GM23248 (cell line): Measurements from ENCODE around the gene SHROOM3. TPM values are rescaled to one million over a fixed set of nuclear protein-coding genes. Genes with fewer than 3 reads are reported as not detected.

ENCODE experiments used
- DNase-seq: peaks from one replicate; pipeline ENCODE4 v3.0.0-alpha.2; 2015
- H2AFZ ChIP-seq: fragments of 200-600 bp; sonication (generic); 2 replicates; pipeline ENCODE4 v1.6.1; 2016; ENCODE audit warnings: antibody characterized with exemption
- H3F3A ChIP-seq: fragments of 200-600 bp; sonication (generic); 2 replicates; pipeline ENCODE4 v1.6.1; 2016; ENCODE audit warnings: mild to moderate bottlenecking, antibody characterized with exemption, mixed run types; ENCODE audit not compliant: insufficient read depth
- H3K27ac ChIP-seq: fragments of 200-600 bp; sonication (generic); 2 replicates; pipeline ENCODE4 v1.5.1; 2016; ENCODE audit warnings: mild to moderate bottlenecking
- H3K27me3 ChIP-seq: fragments of 200-600 bp; sonication (generic); replicated peaks from 2 replicates; pipeline ENCODE4 v1.6.1; 2016; ENCODE audit warnings: mild to moderate bottlenecking; ENCODE audit not compliant: insufficient read depth
- H3K36me3 ChIP-seq: fragments of 200-600 bp; sonication (generic); 2 replicates; pipeline ENCODE4 v1.6.1; 2016; ENCODE audit warnings: low read depth, mild to moderate bottlenecking
- H3K4me1 ChIP-seq: fragments of 200-600 bp; sonication (generic); 2 replicates; pipeline ENCODE4 v1.6.1; 2016; ENCODE audit warnings: mild to moderate bottlenecking; ENCODE audit not compliant: insufficient read depth
- H3K4me2 ChIP-seq: fragments of 200-600 bp; sonication (generic); one replicate; pipeline ENCODE4 v1.6.1; 2016; ENCODE audit warnings: mild to moderate bottlenecking; ENCODE audit not compliant: unreplicated experiment
- H3K4me3 ChIP-seq: fragments of 200-600 bp; sonication (generic); 2 replicates; pipeline ENCODE4 v1.5.1; 2016; ENCODE audit warnings: mild to moderate bottlenecking
- H3K79me2 ChIP-seq: fragments of 200-600 bp; sonication (generic); 2 replicates; pipeline ENCODE4 v1.6.1; 2016; ENCODE audit warnings: mild to moderate bottlenecking; ENCODE audit not compliant: insufficient read depth
- H3K9ac ChIP-seq: fragments of 200-600 bp; sonication (generic); 2 replicates; pipeline ENCODE4 v1.6.1; 2016; ENCODE audit warnings: mild to moderate bottlenecking
- H3K9me2 ChIP-seq: fragments of 200-600 bp; sonication (generic); 2 replicates; pipeline ENCODE4 v1.6.1; 2016; ENCODE audit warnings: mixed run types, mild to moderate bottlenecking, moderate library complexity; ENCODE audit not compliant: insufficient read depth
- H3K9me3 ChIP-seq: fragments of 200-600 bp; sonication (generic); one replicate; pipeline ENCODE4 v1.6.1; 2017; ENCODE audit warnings: low read depth
- H4K20me1 ChIP-seq: fragments of 200-600 bp; sonication (generic); 2 replicates; pipeline ENCODE4 v1.6.0; 2016; ENCODE audit not compliant: insufficient read depth
- EZH2 ChIP-seq: fragments of 200-600 bp; sonication (generic); IDR thresholded peaks from 2 replicates; pipeline ENCODE4 v1.6.1; 2018; ENCODE audit warnings: antibody characterized with exemption, mild to moderate bottlenecking; ENCODE audit not compliant: insufficient read depth, poor library complexity, severe bottlenecking
- EZH2phosphoT487 ChIP-seq: fragments of 200-600 bp; sonication (generic); IDR thresholded peaks from 2 replicates; pipeline ENCODE4 v1.6.1; 2018; ENCODE audit warnings: antibody characterized with exemption, moderate library complexity, mild to moderate bottlenecking, low read depth; ENCODE audit not compliant: insufficient read depth
- WGBS, 2 experiments: methylation state at CpG; one replicate each; pipeline ENCODE4 v1.1.6; 2015 to 2017; ENCODE audit warnings: low lambda C conversion rate in 2 of 2, low coverage in 1 of 2; ENCODE audit errors: missing lambda C conversion rate in 2 of 2; 5-methylcytosine and 5-hydroxymethylcytosine counted together
- in situ Hi-C: fragments of 300-500 bp; cut with MboI; formaldehyde crosslinking; loops from 2 replicates; pipeline ENCODE4 v1.15.0; 2020
- polyA plus RNA-seq: library from polyadenylated mRNA; unstranded; fragments of >200 nt; fragmentation: Nextera tagmentation; extraction: Ambion mirVana; gene quantifications from 2 replicates; pipeline ENCODE4 v1.2.1, GENCODE V29; 2016
- total RNA-seq: library from RNA; depleted of rRNA; stranded (reverse); fragments of >200 nt; shearing (Covaris generic); gene quantifications from 2 replicates; pipeline ENCODE4 v1.2.3, GENCODE V29; 2014

The SHROOM3 gene
- total and polyA plus RNA-seq, 2 experiments from 2014 or later = 9.7 to 44.6 TPM

DNA sequence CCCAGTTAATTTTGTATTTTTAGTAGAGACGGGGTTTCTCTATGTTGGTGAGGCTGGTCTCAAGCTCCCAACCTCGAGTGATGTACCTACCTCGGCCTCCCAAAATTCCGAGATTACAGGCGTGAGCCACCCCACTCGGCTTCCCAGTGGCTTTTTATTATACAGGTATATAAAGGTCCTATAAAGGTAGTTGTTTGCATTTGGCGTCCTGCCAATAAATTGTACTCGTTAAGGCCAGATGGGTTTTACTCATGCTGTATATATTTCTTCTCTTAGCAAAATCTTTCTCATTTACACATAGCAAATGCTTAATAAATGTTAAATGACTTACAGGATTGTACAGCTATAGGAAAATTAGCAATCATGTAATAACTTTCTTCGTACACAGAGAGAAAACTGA is 6.9 kb downstream of the SHROOM3 start:
- WGBS, 2 experiments = 68 to 73% methylated on average over 8 to 9 of the region's 9 CpGs
- H3K36me3 ChIP-seq = no peaks in the 10 kb centered on the region
- no peak overlapping the region for H3K9ac ChIP-seq
- in situ Hi-C loops = no loop called here
- no peak overlapping the region for H2AFZ ChIP-seq
- H3K4me1 ChIP-seq = no peaks in the 10 kb centered on the region
- no peak overlapping the region for H3K4me2 ChIP-seq
- H3K79me2 ChIP-seq = no peaks in the 10 kb centered on the region
- TF ChIP-seq EZH2phosphoT487 (no peak), EZH2 (no peak)
- no peaks in the 10 kb centered on the region for H3K9me2 ChIP-seq
- H3K27me3 ChIP-seq = no peaks in the 10 kb centered on the region
- H3K9me3 ChIP-seq = no peaks in the 10 kb centered on the region
- H3K4me3 ChIP-seq = no peak overlapping the region
- H4K20me1 ChIP-seq = no peaks in the 10 kb centered on the region
- no peak for DNase-seq
- no peak overlapping the region for H3K27ac ChIP-seq
- H3F3A ChIP-seq = no peaks in the 10 kb centered on the region

DNA sequence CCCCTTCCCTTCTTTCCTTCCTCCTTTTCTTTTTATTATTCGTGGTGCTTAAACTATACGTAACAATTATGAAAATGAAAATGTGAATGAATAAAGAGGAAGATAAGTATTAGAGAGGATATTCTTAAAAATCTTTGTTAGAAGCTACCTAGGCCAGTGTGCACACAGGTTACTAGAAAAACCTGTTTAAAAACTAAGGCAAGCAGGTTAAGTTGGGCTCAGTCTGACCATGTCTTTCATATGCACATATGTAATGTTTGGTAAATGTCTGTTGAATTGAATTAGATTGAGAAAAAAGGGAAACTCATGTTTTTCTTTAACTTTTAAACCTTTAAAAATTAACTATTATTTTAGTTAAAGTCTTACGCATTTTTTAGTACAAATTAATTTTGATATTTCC is 7.8 kb downstream of the SHROOM3 start:
- in situ Hi-C loops = no loop called here

GRCh38 chr4:76443376-76443775 is 8.3 kb downstream of the SHROOM3 start:
- TF ChIP-seq EZH2phosphoT487 (no peak), EZH2 (no peak)
- Histone ChIP-seq H3F3A (no peaks in the 10 kb centered on the region), H3K36me3 (no peaks in the 10 kb centered on the region), H3K79me2 (no peaks in the 10 kb centered on the region), H3K4me3 (no peak overlapping the region), H3K27ac (no peak overlapping the region), H3K9ac (no peak overlapping the region), H2AFZ (no peak overlapping the region), H3K9me3 (no peaks in the 10 kb centered on the region), H3K4me2 (no peak overlapping the region), H3K4me1 (no peaks in the 10 kb centered on the region), H4K20me1 (no peaks in the 10 kb centered on the region), H3K9me2 (no peaks in the 10 kb centered on the region), H3K27me3 (no peaks in the 10 kb centered on the region)
- in situ Hi-C loops = no loop called here
- DNase-seq = no peak
- 70 to 77% methylated on average over 1 of the region's 1 CpG for WGBS, 2 experiments

More for the DNA sequence above, 7.8 kb downstream of the SHROOM3 start:
- no peak for TF ChIP-seq EZH2
- TF ChIP-seq EZH2phosphoT487 = no peak
- H3F3A ChIP-seq = no peaks in the 10 kb centered on the region
- H3K36me3 ChIP-seq = no peaks in the 10 kb centered on the region
- no peaks in the 10 kb centered on the region for H3K9me3 ChIP-seq
- DNase-seq = no peak
- WGBS, 2 experiments = 81 to 86% methylated on average over 3 of the region's 3 CpGs
- H3K9me2 ChIP-seq = no peaks in the 10 kb centered on the region
- no peak overlapping the region for H3K9ac ChIP-seq
- no peak overlapping the region for H3K4me3 ChIP-seq
- H3K27me3 ChIP-seq = no peaks in the 10 kb centered on the region
- no peak overlapping the region for H3K4me2 ChIP-seq
- no peaks in the 10 kb centered on the region for H3K4me1 ChIP-seq
- no peaks in the 10 kb centered on the region for H3K79me2 ChIP-seq
- H2AFZ ChIP-seq = no peak overlapping the region
- H4K20me1 ChIP-seq = no peaks in the 10 kb centered on the region
- no peak overlapping the region for H3K27ac ChIP-seq

DNA sequence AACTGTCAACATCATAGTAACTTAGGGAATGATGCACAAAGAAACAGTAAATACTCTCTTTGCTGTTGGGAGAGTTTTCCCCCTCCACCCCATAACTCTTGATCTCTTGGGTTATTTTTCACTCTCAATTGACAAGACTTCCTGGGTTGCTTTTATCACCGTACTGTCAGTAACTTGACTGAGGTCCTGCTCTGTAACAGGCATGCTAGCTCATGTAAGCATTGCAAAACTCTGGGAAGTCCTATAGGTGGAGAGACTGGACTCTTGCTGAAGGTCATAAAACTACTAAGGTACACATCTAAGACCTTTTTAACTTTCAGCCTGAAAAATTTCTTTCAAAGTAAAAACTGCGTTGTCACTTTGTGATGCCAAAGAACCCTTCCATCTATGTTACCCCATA is 10.9 kb downstream of the SHROOM3 start:
- Histone ChIP-seq H3K9me2 (no peaks in the 10 kb centered on the region), H3K4me3 (no peak overlapping the region), H3K27me3 (peaks cover 6% of the 10 kb centered on the region), H3K4me1 (no peaks in the 10 kb centered on the region), H3F3A (no peaks in the 10 kb centered on the region), H3K9me3 (no peaks in the 10 kb centered on the region), H3K9ac (no peak overlapping the region), H3K36me3 (no peaks in the 10 kb centered on the region), H3K4me2 (no peak overlapping the region), H3K27ac (no peak overlapping the region), H2AFZ (no peak overlapping the region), H3K79me2 (no peaks in the 10 kb centered on the region), H4K20me1 (no peaks in the 10 kb centered on the region)
- in situ Hi-C loops = no loop called here
- TF ChIP-seq EZH2 = no peak
- TF ChIP-seq EZH2phosphoT487 = no peak
- 83 to 91% methylated on average over 2 of the region's 2 CpGs for WGBS, 2 experiments
- no peak for DNase-seq

DNA sequence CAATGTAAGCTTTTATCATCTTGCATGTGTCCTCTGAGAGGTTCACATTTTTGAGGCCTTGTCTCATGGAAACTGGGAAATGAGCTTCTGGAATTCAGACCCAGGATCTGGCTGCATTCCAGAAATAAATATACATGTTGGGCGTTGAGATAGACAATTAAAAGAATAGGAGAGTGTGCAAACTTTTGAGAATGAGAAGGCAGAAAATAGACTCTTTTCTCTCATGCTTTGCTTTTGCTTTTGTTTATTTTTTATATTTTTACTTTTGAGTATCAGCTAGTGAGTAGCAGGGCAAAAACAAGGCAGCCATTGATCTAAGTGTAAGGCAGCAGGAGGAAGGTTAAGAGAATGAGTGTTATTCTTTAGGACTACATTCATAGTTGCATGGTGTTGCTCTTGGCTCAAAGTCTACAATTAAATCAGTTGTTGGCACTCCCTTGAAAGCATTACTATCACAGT is 12.4 kb downstream of the SHROOM3 start:
- in situ Hi-C loops = no loop called here
- TF ChIP-seq EZH2 = no peak
- Histone ChIP-seq H2AFZ (no peak overlapping the region), H3K9me3 (no peaks in the 10 kb centered on the region), H3K36me3 (no peaks in the 10 kb centered on the region), H3K27ac (no peak overlapping the region), H4K20me1 (no peaks in the 10 kb centered on the region), H3K4me2 (no peak overlapping the region), H3K4me3 (no peak overlapping the region), H3K9me2 (no peaks in the 10 kb centered on the region), H3K27me3 (peaks cover 6% of the 10 kb centered on the region), H3K79me2 (no peaks in the 10 kb centered on the region), H3K4me1 (no peaks in the 10 kb centered on the region), H3K9ac (no peak overlapping the region), H3F3A (no peaks in the 10 kb centered on the region)
- 5% methylated on average over 1 of the region's 1 CpG for WGBS, 2 experiments
- DNase-seq = peak; percentile 26
